GM19238 (cell line): ENCODE data around the gene GAS7.

ENCODE experiments used
- DNase-seq: peaks from one replicate; pipeline ENCODE4 v3.0.0; 2011; ENCODE audit warnings: low spot score; ENCODE audit not compliant: insufficient read length

GAS7 gene

GRCh38 chr17:10200645-10201044, 2.2 kb upstream of the GAS7 start:
- DNase-seq: no peak

- no peak for DNase-seq
These were observed 1.6 kb upstream of the GAS7 start for GRCh38 chr17:10200016-10200415.

GRCh38 chr17:10197721-10198508, 491 bp downstream of the GAS7 start:
- no peak for DNase-seq

- DNase-seq: no peak
These were observed 1.1 kb downstream of the GAS7 start for GRCh38 chr17:10197362-10197720.

- no peak for DNase-seq
These were observed 1.5 kb downstream of the GAS7 start for GRCh38 chr17:10196941-10197340.

- no peak for DNase-seq
These were observed 2.0 kb downstream of the GAS7 start for GRCh38 chr17:10196384-10196895.

GRCh38 chr17:10195090-10195805, 3.2 kb downstream of the GAS7 start:
- no peak for DNase-seq

- no peak for DNase-seq
These were observed 4.8 kb downstream of the GAS7 start for GRCh38 chr17:10193632-10194031.

GRCh38 chr17:10192972-10193371, 5.4 kb downstream of the GAS7 start:
- DNase-seq: no peak

- DNase-seq: no peak
These were observed 5.9 kb downstream of the GAS7 start for GRCh38 chr17:10192461-10192860.

GRCh38 chr17:10187456-10187855, 10.9 kb downstream of the GAS7 start:
- DNase-seq: no peak

- DNase-seq: no peak
These were observed 11.5 kb downstream of the GAS7 start for GRCh38 chr17:10186771-10187410.

- no peak for DNase-seq
These were observed 14.2 kb downstream of the GAS7 start for GRCh38 chr17:10183931-10184930.

GRCh38 chr17:10182785-10183184, 15.6 kb downstream of the GAS7 start:
- no peak for DNase-seq

GRCh38 chr17:10178506-10178991, 19.9 kb downstream of the GAS7 start:
- DNase-seq: no peak

GRCh38 chr17:10177913-10178505, 20.4 kb downstream of the GAS7 start:
- no peak for DNase-seq

GRCh38 chr17:10177131-10177912, 21.1 kb downstream of the GAS7 start:
- DNase-seq: no peak

GRCh38 chr17:10173913-10174312, 24.5 kb downstream of the GAS7 start:
- no peak for DNase-seq

GRCh38 chr17:10172778-10173177, 25.6 kb downstream of the GAS7 start:
- no peak for DNase-seq
